GM20000 (cell line): ENCODE data around the gene YARS1.

Experiments used
- DNase-seq: peaks from one replicate; pipeline ENCODE4 v3.0.0; 2012; ENCODE audit warnings: low spot score
- CTCF ChIP-seq: IDR thresholded peaks from 2 replicates; pipeline ENCODE4 v1.5.1; 2012; ENCODE audit warnings: mild to moderate bottlenecking, control low read depth; ENCODE audit errors: extremely low read depth, missing control alignments

YARS1 gene

GRCh38 chr1:32830092-32830852, 13.1 kb upstream of the YARS1 start:
- TF ChIP-seq CTCF: no peak
- no peak for DNase-seq

GRCh38 chr1:32828341-32828740, 11.2 kb upstream of the YARS1 start:
- DNase-seq: no peak
- TF ChIP-seq CTCF: no peak

GRCh38 chr1:32825181-32825580, 8.0 kb upstream of the YARS1 start:
- no peak for TF ChIP-seq CTCF
- no peak for DNase-seq

- peak; percentile 71 for DNase-seq
- no peak for TF ChIP-seq CTCF
Measured at GRCh38 chr1:32818804-32819541, 1.8 kb upstream of the YARS1 start.

GRCh38 chr1:32817815-32818786, 943 bp upstream of the YARS1 start:
- no peak for TF ChIP-seq CTCF
- DNase-seq: no peak

- no peak for TF ChIP-seq CTCF
- peak; percentile 25 for DNase-seq
Measured at GRCh38 chr1:32816676-32817158, 441 bp downstream of the YARS1 start.
